ENCODE measurements around the gene CD70.
A peak's percentile ranks its signal among the peaks of the same experiment; 100 is the strongest.

- TF ChIP-seq CTCF (IDR thresholded peaks at IDR 0.05; ENCODE audit: low read length) (peak; percentile 87), EZH2 (optimal IDR thresholded peaks at IDR 0.05; ENCODE audit: low read depth, low read length) (no peak), EZH2phosphoT487 (IDR thresholded peaks at IDR 0.05; ENCODE audit: low read length) (no peak)
Observed at GRCh38 chr19:6632002-6632621, 41.2 kb upstream of the CD70 start.

Data from MM.1S (cell line).